GM18507 (cell line): ENCODE results near the gene PDLIM5.

Source experiments
- DNase-seq: peaks from one replicate; pipeline ENCODE4 v3.0.0; 2011; ENCODE audit warnings: low read depth; ENCODE audit not compliant: insufficient read length; ENCODE audit errors: extremely low spot score
- FAIRE-seq: peaks from 2 replicates; lab custom pipeline; 2011; peaks lifted over from hg19 to GRCh38; lab: Jason Lieb, UNC

PDLIM5 gene

GRCh38 chr4:94714365-94715160, 262.8 kb downstream of the PDLIM5 start:
- no peak for FAIRE-seq
- no peak for DNase-seq

DNA sequence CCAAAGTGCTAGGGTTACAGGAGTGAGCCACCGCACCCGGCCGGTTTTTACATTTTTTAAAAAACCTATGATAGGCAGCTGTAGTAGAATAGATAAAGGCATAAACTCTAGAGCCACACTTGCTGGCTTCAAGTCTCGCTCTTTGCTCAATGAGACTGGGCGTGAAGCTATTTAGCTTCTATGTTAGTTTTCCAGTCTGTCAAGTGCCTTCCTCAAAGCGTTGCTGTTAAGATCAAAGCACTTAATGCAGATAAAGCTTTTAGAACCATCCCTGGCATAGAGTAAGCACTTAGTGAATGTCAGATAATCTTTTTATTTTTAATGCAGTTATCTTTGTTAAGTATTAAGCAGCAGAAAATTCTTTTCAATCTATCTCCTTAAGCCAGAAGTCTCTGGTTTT, 264.0 kb downstream of the PDLIM5 start:
- no peak for FAIRE-seq

More for the DNA sequence above, 264.0 kb downstream of the PDLIM5 start:
- no peak for DNase-seq
